Loucy (cell line): ENCODE measurements around the gene PTPN21.

Source experiments
- H2AFZ ChIP-seq: fragments of 200-600 bp; sonication (generic); 2 replicates; pipeline ENCODE4 v1.6.0; 2016; ENCODE audit warnings: antibody characterized with exemption, mild to moderate bottlenecking, low read length, moderate library complexity
- H3F3A ChIP-seq: fragments of 200-600 bp; 2 replicates; pipeline ENCODE4 v1.6.0; 2016; ENCODE audit warnings: antibody characterized with exemption, low read depth, mild to moderate bottlenecking
- H3K27me3 ChIP-seq: fragments of 200-600 bp; sonication (generic); 2 replicates; pipeline ENCODE4 v1.6.1; 2014; ENCODE audit warnings: low read length, mild to moderate bottlenecking; ENCODE audit not compliant: insufficient read depth, poor library complexity, severe bottlenecking
- H3K36me3 ChIP-seq: fragments of 200-600 bp; sonication (generic); 2 replicates; pipeline ENCODE4 v1.6.1; 2016; ENCODE audit warnings: low read length; ENCODE audit not compliant: insufficient read depth
- H3K4me1 ChIP-seq: fragments of 200-600 bp; sonication (generic); 2 replicates; pipeline ENCODE4 v1.5.1; 2014; ENCODE audit warnings: low read length, mild to moderate bottlenecking; ENCODE audit not compliant: insufficient read depth, poor library complexity, severe bottlenecking
- H3K4me2 ChIP-seq: fragments of 200-600 bp; sonication (generic); 2 replicates; pipeline ENCODE4 v1.6.0; 2014; ENCODE audit warnings: antibody characterized with exemption, low read length, low read depth, mild to moderate bottlenecking; ENCODE audit not compliant: poor library complexity, severe bottlenecking
- H3K4me3 ChIP-seq: fragments of 200-600 bp; sonication (generic); 2 replicates; pipeline ENCODE4 v1.5.1; 2014; ENCODE audit warnings: low read length, mild to moderate bottlenecking, mixed read lengths; ENCODE audit not compliant: poor library complexity, severe bottlenecking
- H3K79me2 ChIP-seq: fragments of 200-600 bp; sonication (generic); 2 replicates; pipeline ENCODE4 v1.6.1; 2014; ENCODE audit warnings: low read length; ENCODE audit not compliant: insufficient read depth
- H3K9ac ChIP-seq: fragments of 200-600 bp; sonication (generic); 2 replicates; pipeline ENCODE4 v1.6.0; 2014; ENCODE audit warnings: mild to moderate bottlenecking, low read depth, low read length, moderate library complexity; ENCODE audit not compliant: poor library complexity, severe bottlenecking
- H3K9me2 ChIP-seq: fragments of 200-600 bp; sonication (generic); replicated peaks from 2 replicates; pipeline ENCODE4 v1.6.1; 2016; ENCODE audit warnings: low read depth, low read length, mixed read lengths
- H3K9me3 ChIP-seq: fragments of 200-600 bp; sonication (generic); 2 replicates; pipeline ENCODE4 v1.6.1; 2014; ENCODE audit warnings: mild to moderate bottlenecking, antibody characterized with exemption, low read length, low read depth; ENCODE audit not compliant: insufficient read depth
- H4K20me1 ChIP-seq: fragments of 200-600 bp; sonication (generic); 2 replicates; pipeline ENCODE4 v1.6.0; 2014; ENCODE audit warnings: antibody characterized with exemption, low read length, mild to moderate bottlenecking; ENCODE audit not compliant: insufficient read depth, poor library complexity, severe bottlenecking
- CTCF ChIP-seq: fragments of 200-600 bp; sonication (generic); conservative IDR thresholded peaks from 2 replicates; pipeline ENCODE4 v1.5.1; 2014; ENCODE audit warnings: mild to moderate bottlenecking, antibody characterized with exemption, low read length
- EZH2phosphoT487 ChIP-seq: fragments of 200-600 bp; IDR thresholded peaks from 2 replicates; pipeline ENCODE4 v1.6.1; 2018; ENCODE audit warnings: antibody characterized with exemption, mild to moderate bottlenecking, moderate library complexity, borderline replicate concordance

PTPN21 gene

DNA sequence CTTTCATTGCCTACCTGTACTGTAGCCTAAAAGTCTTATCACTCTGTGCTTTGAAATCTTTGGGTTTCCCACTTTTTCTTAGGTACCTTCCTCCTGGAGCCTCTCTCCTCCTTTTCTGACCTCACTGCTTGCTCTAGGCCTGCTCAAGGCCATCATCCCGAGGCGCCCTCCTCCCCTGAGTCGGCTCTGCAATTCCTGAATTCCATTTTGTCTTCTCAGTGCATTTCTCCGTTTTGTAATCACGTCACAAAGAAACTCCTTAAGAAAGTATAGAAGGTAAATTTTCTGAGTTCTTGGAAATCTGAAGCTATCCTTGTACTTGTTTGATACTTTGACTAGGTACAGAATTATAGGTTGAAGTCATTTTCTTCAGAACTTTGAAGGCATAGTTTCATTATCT is 33.3 kb upstream of the PTPN21 start:
- H3K9me3 ChIP-seq: no peaks in the 10 kb centered on the region; the same call in 1 of the 2 replicates
- no peak overlapping the region for H3K4me3 ChIP-seq
- no peaks in the 10 kb centered on the region for H3K27me3 ChIP-seq
- H4K20me1 ChIP-seq: peaks cover 4% of the 10 kb centered on the region
- TF ChIP-seq CTCF (no peak), EZH2phosphoT487 (no peak)
- H3K36me3 ChIP-seq: peaks cover 34% of the 10 kb centered on the region
- H3K4me2 ChIP-seq: no peak overlapping the region
- no peaks in the 10 kb centered on the region for H3F3A ChIP-seq
- H3K79me2 ChIP-seq: no peaks in the 10 kb centered on the region
- H2AFZ ChIP-seq: no peak overlapping the region
- no peaks in the 10 kb centered on the region for H3K4me1 ChIP-seq
- H3K9me2 ChIP-seq: no peaks in the 10 kb centered on the region
- H3K9ac ChIP-seq: no peak overlapping the region

DNA sequence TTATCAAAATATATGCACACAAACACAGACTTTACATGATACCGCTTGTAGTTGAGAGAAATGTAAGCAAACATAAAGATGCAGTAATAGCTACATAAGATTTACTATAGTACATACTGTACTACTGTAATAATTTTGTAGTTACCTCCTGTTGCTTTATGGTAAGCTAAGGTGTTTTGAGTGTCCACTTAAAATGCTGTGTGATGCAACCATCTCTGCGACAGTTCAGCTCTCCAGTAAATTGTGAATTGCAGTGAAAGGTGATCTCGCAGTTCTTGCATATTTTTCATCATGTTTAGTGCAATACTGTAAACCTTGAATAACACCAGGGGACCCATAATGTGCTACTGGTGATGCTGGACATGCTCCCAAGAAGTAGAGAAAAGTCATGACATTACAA is 29.6 kb upstream of the PTPN21 start:
- H3K27me3 ChIP-seq: no peaks in the 10 kb centered on the region
- no peak overlapping the region for H3K9ac ChIP-seq
- H3K9me3 ChIP-seq: no peaks in the 10 kb centered on the region; the same call in 1 of the 2 replicates
- no peaks in the 10 kb centered on the region for H3K9me2 ChIP-seq
- no peak overlapping the region for H2AFZ ChIP-seq
- H3F3A ChIP-seq: no peaks in the 10 kb centered on the region
- no peak overlapping the region for H3K4me2 ChIP-seq
- no peak overlapping the region for H3K4me3 ChIP-seq
- peaks cover 4% of the 10 kb centered on the region for H4K20me1 ChIP-seq
- H3K4me1 ChIP-seq: no peaks in the 10 kb centered on the region
- TF ChIP-seq EZH2phosphoT487 (no peak), CTCF (no peak)
- H3K36me3 ChIP-seq: peaks cover 39% of the 10 kb centered on the region
- no peaks in the 10 kb centered on the region for H3K79me2 ChIP-seq

- Histone ChIP-seq H3K9me2 (no peaks in the 10 kb centered on the region), H3K36me3 (peaks cover 80% of the 10 kb centered on the region; the same call in 1 of the 2 replicates), H3K4me3 (no peak overlapping the region), H2AFZ (no peak overlapping the region), H3K27me3 (no peaks in the 10 kb centered on the region), H3K9ac (no peak overlapping the region), H3K4me2 (no peak overlapping the region), H3F3A (no peaks in the 10 kb centered on the region), H3K4me1 (no peaks in the 10 kb centered on the region), H3K9me3 (no peaks in the 10 kb centered on the region), H4K20me1 (no peaks in the 10 kb centered on the region), H3K79me2 (no peaks in the 10 kb centered on the region)
- TF ChIP-seq EZH2phosphoT487 (no peak), CTCF (no peak)
Measured at GRCh38 chr14:88576222-88576621, 21.4 kb upstream of the PTPN21 start.
